ENCODE results near the gene MTA3.
"Not testable (repeated sequence)": the region's sequence is repeated elsewhere in the genome, so short reads cannot be mapped to it uniquely, and the experiment has no call there.

Gene MTA3

DNA sequence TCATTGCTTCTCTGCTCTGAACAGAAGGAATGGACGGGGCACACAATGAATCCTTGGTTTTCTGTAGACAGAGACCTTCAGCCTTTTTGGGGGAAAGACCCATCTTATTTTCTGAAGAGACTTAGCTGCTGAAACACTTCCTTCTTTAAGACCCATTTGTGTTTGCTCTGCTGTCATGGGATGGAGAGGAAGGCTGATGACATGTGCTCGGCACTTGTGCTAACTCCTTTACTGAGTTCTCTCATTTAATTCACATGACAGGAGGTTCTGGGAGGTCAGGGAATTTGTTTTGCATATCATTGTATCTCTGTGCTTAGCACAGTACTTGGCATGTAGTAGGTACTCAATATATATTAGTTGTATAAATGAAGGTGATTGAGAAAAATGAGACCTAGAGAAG, 156.5 kb downstream of the MTA3 start:
- no peak for DNase-seq (ENCODE audit: extremely low spot score)
- CTCF ChIA-PET, result interaction anchor here (0.9 to 2.4 kb wide), 2 partner anchors 9 to 17 kb away, joined by 3 to 6 read pairs; no protein-coding TSS in a partner anchor
- POLR2A ChIA-PET, result no interaction called here
- TF ChIP-seq, protein P1, sequence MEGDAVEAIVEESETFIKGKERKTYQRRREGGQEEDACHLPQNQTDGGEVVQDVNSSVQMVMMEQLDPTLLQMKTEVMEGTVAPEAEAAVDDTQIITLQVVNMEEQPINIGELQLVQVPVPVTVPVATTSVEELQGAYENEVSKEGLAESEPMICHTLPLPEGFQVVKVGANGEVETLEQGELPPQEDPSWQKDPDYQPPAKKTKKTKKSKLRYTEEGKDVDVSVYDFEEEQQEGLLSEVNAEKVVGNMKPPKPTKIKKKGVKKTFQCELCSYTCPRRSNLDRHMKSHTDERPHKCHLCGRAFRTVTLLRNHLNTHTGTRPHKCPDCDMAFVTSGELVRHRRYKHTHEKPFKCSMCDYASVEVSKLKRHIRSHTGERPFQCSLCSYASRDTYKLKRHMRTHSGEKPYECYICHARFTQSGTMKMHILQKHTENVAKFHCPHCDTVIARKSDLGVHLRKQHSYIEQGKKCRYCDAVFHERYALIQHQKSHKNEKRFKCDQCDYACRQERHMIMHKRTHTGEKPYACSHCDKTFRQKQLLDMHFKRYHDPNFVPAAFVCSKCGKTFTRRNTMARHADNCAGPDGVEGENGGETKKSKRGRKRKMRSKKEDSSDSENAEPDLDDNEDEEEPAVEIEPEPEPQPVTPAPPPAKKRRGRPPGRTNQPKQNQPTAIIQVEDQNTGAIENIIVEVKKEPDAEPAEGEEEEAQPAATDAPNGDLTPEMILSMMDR (IDR thresholded peaks at IDR 0.05; ENCODE audit: control extremely low read depth, extremely low read depth, low read depth, missing control alignments), result no peak

- DNase-seq (ENCODE audit: extremely low spot score), result no peak
- CTCF ChIA-PET, result interaction anchor here (1.0 to 2.4 kb wide), 5 partner anchors 10 to 69 kb away, joined by 3 to 7 read pairs (median 4); no protein-coding TSS in a partner anchor
- POLR2A ChIA-PET, result no interaction called here
- TF ChIP-seq, protein P1 (IDR thresholded peaks at IDR 0.05; ENCODE audit: control extremely low read depth, extremely low read depth, low read depth, missing control alignments), result no peak
Measured at GRCh38 chr2:42725657-42726056, 157.2 kb downstream of the MTA3 start.

DNA sequence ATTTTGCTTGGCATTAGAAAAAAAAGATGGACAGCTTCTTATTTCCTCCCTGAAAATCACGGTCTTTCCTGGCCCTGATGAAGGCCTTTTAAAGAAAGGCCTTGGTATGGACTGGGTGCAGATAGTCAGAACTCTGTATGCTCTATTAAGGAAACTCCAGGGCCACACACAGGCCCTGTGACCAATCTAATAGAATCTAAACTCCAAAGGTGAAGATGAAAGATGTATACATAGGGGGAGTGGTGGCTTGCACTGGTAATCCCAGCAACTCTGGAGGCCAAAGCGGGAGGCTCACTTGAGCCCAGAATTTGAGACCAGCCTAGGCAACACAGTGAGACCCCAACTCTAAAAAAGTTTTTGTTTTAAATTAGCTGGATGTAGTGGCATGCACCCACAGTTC, 158.2 kb downstream of the MTA3 start:
- TF ChIP-seq, protein P1 (IDR thresholded peaks at IDR 0.05; ENCODE audit: control extremely low read depth, extremely low read depth, low read depth, missing control alignments), result no peak
- CTCF ChIA-PET, result interaction anchor here (1.3 to 2.4 kb wide), 4 partner anchors 11 to 23 kb away, joined by 3 to 7 read pairs (median 5); no protein-coding TSS in a partner anchor
- POLR2A ChIA-PET, result no interaction called here
- no peak for DNase-seq (ENCODE audit: extremely low spot score)

- POLR2A ChIA-PET; DNase-seq (ENCODE audit: extremely low spot score): not testable (repeated sequence)
- CTCF ChIA-PET, result interaction anchor here (1.0 kb wide), 1 partner anchor 11 kb away, joined by 5 read pairs; no protein-coding TSS in a partner anchor
Measured at GRCh38 chr2:42731316-42731715, 162.9 kb downstream of the MTA3 start.

GRCh38 chr2:42733852-42734251, 165.4 kb downstream of the MTA3 start:
- DNase-seq (ENCODE audit: extremely low spot score), result no peak
- TF ChIP-seq, protein P1 (IDR thresholded peaks at IDR 0.05; ENCODE audit: control extremely low read depth, extremely low read depth, low read depth, missing control alignments), result no peak
- POLR2A ChIA-PET, result no interaction called here
- CTCF ChIA-PET, result no interaction called here

- CTCF ChIA-PET, result interaction anchor here (1.0 to 1.5 kb wide), 5 partner anchors 11 to 34 kb away, joined by 3 to 4 read pairs (median 3); no protein-coding TSS in a partner anchor
- POLR2A ChIA-PET, result no interaction called here
Measured at GRCh38 chr2:42736598-42737322, 168.3 kb downstream of the MTA3 start.

GRCh38 chr2:42741140-42741539, 172.7 kb downstream of the MTA3 start:
- POLR2A ChIA-PET, result no interaction called here
- TF ChIP-seq, protein P1 (IDR thresholded peaks at IDR 0.05; ENCODE audit: control extremely low read depth, extremely low read depth, low read depth, missing control alignments), result no peak
- CTCF ChIA-PET, result interaction anchor here (1.4 to 4.0 kb wide), 4 partner anchors 12 to 243 kb away, joined by 3 to 28 read pairs (median 4); no protein-coding TSS in a partner anchor
- no peak for DNase-seq (ENCODE audit: extremely low spot score)

More at GRCh38 chr2:42736598-42737322, 168.3 kb downstream of the MTA3 start:
- TF ChIP-seq, protein P1 (IDR thresholded peaks at IDR 0.05; ENCODE audit: control extremely low read depth, extremely low read depth, low read depth, missing control alignments), result no peak
- DNase-seq (ENCODE audit: extremely low spot score), result no peak

All from GM10248 (cell line).